HG03039 (cell line): Measurements from ENCODE around the gene PLSCR4.

Source experiments
- ATAC-seq: cut with Tn5 transposase; IDR thresholded peaks from one replicate; pipeline ENCODE4 v1.9.1; 2021; ENCODE audit warnings: mild to moderate bottlenecking, moderate library complexity; ENCODE audit not compliant: unreplicated experiment

The PLSCR4 gene

DNA sequence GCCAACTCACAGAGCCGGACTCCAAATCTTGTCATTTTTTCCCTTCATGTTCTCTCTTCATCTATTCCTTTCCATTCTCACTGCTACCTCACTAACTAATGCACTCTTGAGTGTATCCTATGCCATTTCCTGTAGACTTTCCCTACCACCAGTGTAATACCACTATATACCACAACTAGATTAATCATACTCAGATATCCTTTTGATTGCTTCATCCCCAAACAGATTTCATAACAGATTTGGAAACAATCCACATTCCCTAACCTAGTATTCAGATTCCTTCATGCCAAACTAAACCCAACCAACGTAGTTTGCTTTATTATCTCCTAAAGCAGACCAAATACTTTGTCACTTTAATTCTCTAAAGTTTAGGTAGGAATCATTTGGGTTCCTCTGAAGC lies 87.3 kb downstream of the PLSCR4 start:
- no peak for ATAC-seq

DNA sequence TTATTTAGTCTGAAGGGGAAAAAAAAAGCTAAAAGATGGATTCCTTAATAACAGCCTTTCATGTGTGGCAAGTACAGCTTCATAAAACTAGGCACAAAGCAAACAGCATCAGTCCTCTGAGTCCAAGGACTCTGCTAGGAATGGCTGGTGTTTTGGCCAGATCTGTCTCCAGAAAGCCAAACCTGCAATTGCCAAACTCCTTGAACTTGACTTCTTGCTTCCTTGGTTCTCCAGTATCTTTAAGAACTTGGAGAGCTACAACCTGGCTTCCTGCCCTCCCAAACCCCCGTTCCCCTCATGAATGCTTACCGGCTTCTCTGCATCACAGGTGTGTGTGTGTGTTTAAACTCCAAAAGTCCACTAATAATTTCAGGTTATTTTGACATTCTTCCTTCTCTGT lies 88.3 kb downstream of the PLSCR4 start:
- no peak for ATAC-seq

DNA sequence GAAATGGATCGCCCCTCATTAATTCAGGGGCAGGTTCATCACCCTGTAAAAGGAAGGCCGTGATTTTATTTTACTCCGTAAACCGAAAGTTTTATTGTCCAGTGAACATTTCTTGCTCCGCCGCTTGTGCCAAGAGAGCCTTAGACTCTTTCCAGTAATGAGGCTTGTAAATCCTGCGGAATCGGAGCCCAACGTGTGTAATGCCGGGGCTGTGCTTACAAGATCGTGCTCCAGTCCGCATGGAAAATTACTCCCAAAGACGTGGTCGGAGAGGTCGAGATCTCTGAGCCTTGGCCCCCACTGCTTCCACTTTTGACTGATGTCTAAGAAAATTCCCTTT lies 89.3 kb downstream of the PLSCR4 start:
- ATAC-seq, result no peak

DNA sequence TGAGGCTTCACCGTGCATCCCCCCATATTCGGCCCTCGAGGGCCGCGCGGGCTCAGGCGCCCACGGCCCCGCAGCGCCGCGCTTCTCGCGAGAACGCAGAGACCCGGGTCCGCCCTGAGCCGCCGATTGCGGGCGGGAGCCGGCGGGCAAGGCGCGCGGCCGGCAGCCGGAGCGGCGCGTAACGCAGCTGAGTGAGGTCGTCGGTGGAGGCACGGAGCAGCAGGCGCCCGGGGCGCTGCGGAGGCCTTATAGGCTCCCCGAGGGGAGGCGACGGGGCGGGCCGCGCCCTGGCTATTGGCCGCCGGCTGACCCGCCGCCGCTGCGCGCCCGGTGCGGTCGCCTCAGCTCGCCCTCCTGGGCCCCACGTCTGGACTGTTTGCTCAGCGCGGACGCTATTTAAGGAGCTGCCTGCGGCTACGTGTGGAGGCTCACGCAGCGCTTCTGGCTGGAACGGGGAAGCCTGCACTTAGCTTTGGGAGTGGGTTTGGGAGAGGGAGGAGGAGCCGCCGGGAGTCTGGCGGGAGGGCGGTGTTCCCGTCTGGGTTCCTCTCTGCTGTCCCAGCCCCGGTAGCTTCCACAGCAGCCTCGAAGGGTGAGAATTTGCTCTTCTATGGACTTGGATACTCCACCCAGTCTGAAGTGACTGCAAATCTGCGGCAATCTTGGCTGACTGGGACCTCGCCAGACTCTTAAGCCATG lies 89.8 kb downstream of the PLSCR4 start, which contains the start of gene PLOD2:
Gene PLOD2 (minus strand): TSS at position 221 of the 699 bp plus-strand sequence. CDS start 195 bp downstream, at position 26.
- peak; percentile 47 for ATAC-seq

DNA sequence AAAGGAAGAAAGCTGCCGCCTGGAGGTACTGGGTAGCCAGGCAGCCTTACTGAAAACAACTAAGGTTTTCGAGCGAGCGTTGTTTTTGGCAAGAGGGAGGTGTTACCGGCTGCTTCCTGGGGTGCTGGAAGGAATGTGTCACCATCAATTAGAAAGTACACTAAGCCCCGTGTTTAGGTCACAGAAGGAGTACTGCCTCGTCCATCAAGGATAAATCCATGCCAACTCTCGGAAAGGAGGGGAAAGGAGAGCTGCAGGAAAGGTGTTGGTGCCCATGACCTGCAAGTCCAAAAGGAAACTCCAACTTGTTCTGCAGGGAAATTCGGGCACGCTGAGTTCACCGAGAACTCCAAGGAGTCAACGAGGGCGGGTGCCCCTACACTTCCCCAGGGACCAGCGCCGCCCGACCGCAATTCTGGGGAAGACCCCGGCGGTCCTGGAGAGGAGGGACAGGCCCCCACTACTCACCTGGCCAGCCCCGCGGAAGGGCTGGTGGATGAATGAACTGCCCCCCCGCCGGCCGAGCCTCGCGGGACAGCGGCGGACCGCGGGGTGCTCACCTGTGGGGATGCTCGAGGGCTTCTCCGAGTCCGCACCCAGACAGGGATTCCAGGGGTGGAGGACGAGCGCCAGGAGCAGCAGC lies 90.5 kb downstream of the PLSCR4 start:
- ATAC-seq, result peak; percentile 22

DNA sequence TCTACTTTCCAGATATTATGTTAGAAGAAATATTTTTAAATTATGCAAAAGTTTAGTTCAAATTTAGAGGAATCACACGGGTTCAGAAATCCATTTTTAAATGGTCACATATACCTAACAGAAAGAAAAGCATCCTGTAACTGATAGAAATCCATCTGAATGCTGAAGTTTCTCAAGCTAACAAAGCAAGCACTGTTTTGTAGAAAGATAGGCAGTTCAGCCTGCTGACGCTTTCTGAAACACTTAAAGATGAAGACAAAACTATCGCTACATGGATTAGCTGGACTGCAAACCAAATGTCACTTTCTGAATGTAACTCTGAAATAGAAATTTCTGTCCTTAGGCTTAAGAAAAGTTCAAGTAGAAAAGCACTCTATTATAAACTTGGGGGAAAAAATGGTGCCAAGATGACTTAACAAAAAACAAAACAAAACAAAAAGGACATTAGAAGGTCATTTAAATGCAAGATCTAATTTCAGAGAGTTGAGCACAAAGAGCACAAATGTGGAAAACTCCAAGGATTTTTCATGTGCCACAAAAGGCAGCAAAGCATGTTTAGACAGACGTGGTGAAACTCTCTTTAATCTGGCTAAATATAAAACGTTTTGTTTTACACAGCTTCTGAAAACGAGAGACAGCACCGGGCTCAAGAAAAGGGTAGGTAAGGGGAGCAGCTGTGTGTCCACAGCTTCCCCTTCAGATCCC lies 91.1 kb downstream of the PLSCR4 start:
- ATAC-seq, result no peak

DNA sequence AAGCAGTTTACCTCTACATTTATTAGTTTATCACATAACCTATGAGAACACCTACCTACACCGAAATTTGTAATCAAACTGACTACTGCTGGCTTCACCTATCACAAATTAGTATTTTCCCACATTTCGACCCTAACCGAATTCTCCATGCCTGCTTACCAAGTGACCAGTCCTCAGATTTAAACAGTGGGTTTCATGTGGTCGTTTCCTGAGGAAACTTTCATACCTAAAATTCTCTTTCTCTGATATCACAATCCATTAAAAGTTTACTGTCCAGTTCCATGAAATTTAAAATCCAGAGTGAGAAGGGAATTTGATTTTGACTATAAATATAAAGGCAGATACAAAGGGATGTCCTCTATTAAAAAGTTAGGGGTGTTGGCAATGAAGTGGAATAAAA lies 91.9 kb downstream of the PLSCR4 start:
- no peak for ATAC-seq

- ATAC-seq, result no peak
Measured at GRCh38 chr3:146157325-146158060, 93.4 kb downstream of the PLSCR4 start.

DNA sequence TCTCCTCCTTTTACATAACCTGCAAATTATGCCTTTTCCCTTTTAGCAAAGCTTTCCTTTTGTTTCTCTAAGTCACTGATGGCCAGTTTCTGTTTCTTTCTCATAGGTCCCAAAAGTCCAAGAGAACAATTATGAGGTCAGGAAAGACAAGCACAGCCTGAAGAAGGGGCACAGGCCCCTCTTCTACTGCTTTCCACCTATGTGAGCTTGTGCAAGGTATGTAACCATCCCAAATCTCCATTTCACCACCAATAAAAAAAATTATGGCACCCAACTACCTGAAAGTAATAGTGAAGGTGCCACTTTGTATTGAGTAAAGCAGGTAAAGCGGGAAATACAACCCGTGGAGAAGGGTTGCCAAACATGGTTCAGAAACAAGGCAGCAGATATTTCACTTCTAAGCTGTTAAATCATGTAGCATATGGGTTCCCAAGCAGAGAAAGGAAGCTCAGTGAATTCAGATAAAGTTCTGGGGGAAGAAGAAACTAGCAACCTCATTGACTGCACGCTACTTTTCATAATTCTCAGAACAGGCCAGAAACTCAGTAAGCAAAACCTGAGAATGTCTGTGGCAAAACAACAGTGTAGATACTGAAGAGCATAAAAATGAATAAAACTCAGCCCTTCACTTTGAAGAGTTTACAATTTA lies 94.1 kb downstream of the PLSCR4 start:
- ATAC-seq, result no peak

GRCh38 chr3:146156095-146156494 lies 94.8 kb downstream of the PLSCR4 start:
- no peak for ATAC-seq

- no peak for ATAC-seq
Measured at GRCh38 chr3:146154995-146155394, 95.9 kb downstream of the PLSCR4 start.

DNA sequence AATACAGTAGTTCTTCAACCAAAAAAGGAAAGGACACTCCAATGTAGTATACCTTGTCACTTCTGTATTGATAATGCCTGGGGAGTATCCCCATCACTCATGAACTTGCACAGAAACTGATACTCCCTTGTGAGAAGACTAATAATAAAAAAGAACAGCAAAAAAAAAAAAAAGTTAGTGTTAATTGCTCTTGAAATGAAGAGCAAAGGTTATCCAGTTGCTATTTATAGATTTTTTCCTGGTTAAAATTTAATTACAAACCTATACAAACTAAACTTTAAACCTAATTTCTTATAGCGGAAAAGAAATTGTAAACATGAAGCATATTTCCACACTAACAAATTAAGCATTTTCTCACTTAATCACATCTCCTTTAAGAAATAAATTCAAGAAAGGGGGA lies 96.6 kb downstream of the PLSCR4 start:
- no peak for ATAC-seq

GRCh38 chr3:146153429-146153828 lies 97.5 kb downstream of the PLSCR4 start:
- ATAC-seq, result no peak

DNA sequence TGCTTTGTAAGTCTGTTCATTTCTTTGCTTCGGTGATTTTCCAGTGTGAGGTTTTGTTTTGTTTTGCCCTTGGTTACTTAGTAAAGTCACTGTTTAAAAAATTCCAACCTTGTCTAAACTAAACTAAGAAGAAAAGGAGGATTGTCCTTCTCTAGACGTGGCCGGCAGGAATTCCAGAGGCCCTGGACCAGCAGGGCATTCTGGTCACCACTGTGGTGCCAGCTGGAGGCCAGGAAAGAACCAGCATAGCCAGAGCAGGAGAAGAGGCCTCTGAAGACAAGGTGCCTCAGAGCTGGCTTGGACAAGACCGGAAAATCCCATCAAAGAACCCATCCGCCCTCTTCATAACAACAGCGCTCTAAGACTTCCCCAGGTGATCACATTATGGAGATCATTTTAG lies 98.1 kb downstream of the PLSCR4 start:
- no peak for ATAC-seq

GRCh38 chr3:146148468-146148931 lies 102.4 kb downstream of the PLSCR4 start:
- no peak for ATAC-seq

- no peak for ATAC-seq
Measured at GRCh38 chr3:146145642-146146041, 105.3 kb downstream of the PLSCR4 start.

DNA sequence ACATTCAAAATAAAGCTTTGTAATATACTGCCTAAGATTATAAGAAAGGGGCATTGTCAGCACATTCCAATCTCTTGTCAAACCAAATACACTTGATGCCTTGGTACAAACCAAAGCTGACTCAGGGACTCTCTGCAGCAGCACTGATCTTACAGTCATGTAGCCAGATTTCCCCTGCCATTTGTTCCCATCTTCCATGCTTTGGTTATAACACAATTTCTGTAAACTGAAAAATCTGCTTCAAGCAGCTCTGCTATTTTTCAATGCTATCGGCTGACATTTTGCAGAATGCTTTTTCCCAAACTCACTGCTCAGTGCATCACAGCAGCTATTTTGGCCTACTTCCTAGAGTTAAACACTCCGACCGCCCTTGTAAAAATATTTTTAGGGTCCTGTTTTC lies 108.1 kb downstream of the PLSCR4 start:
- ATAC-seq, result no peak
